ENCODE measurements around the gene KRTAP5-4. TPM values are rescaled to one million over a fixed set of nuclear protein-coding genes. Genes with fewer than 3 reads are reported as not detected.
"Not testable (repeated sequence)": the region's sequence is repeated elsewhere in the genome, so short reads cannot be mapped to it uniquely, and the experiment has no call there.

Gene KRTAP5-4
- total RNA-seq, 1 experiment from 2014 or later = not detected

DNA sequence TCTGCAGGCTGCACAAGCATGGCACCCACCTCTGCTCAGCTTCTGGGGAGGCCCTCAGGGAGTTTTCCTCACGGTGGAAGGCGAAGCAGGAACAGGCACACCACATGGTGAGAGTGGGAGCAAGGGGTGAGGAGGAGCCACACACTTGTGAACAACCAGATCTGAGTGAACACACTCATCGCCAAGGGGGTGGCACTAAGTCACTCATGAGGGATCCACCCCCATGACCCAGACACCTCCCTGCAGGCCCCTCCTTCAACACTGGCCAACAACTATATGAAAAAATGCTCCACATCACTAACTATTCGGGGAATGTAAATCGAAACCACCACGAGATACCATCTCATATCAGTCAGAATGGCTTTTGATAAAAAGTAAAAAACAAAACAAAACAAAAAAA is 23.1 kb downstream of the KRTAP5-4 start:
- intact Hi-C loops (cut with micrococcal nuclease) = no loop called here
- no TSS peak for BruUV-seq (replicated peaks)
- CTCF ChIA-PET = interaction anchor here (0.7 to 1.4 kb wide), 2 partner anchors 53 to 491 kb away, joined by 3 to 4 read pairs; no protein-coding TSS in a partner anchor
- H3K9me3 Mint-ChIP-seq (ENCODE audit: unreplicated experiment) = no peaks in the 10 kb centered on the region
- H3K4me3 Mint-ChIP-seq (ENCODE audit: unreplicated experiment) = no peak overlapping the region
- no peak for DNase-seq (ENCODE audit: unreplicated experiment)
- POLR2A ChIA-PET = no interaction called here
- no peak overlapping the region for H3K27ac Mint-ChIP-seq (ENCODE audit: low read depth, unreplicated experiment)
- peaks cover 100% of the 10 kb centered on the region for H3K27me3 Mint-ChIP-seq (ENCODE audit: insufficient read depth, unreplicated experiment)
- H3K4me1 Mint-ChIP-seq (ENCODE audit: insufficient read depth, unreplicated experiment) = no peaks in the 10 kb centered on the region
- TF ChIP-seq, protein P1, sequence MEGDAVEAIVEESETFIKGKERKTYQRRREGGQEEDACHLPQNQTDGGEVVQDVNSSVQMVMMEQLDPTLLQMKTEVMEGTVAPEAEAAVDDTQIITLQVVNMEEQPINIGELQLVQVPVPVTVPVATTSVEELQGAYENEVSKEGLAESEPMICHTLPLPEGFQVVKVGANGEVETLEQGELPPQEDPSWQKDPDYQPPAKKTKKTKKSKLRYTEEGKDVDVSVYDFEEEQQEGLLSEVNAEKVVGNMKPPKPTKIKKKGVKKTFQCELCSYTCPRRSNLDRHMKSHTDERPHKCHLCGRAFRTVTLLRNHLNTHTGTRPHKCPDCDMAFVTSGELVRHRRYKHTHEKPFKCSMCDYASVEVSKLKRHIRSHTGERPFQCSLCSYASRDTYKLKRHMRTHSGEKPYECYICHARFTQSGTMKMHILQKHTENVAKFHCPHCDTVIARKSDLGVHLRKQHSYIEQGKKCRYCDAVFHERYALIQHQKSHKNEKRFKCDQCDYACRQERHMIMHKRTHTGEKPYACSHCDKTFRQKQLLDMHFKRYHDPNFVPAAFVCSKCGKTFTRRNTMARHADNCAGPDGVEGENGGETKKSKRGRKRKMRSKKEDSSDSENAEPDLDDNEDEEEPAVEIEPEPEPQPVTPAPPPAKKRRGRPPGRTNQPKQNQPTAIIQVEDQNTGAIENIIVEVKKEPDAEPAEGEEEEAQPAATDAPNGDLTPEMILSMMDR (IDR thresholded peaks at IDR 0.05; ENCODE audit: unreplicated experiment) = no peak
- no peaks in the 10 kb centered on the region for H3K36me3 Mint-ChIP-seq (ENCODE audit: insufficient read depth, unreplicated experiment)

DNA sequence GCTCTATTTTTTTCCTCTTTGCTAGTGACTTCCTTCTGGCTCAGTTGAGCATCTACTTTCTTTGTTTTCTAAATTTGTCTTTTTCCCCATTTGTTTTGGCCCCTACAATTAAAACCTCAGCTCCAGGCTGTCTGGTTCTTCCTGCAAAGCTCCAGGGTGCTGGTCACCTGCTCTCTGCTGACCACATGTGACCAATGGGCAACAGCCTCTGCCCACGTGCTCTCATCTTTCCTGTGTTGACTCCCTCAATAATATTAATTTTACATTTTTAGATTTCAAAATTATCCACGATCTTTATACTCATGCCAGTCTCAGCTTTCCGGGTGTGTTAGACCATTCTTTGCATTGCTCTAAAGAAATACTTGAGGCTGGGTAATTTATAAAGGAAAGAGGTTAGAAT is 23.5 kb downstream of the KRTAP5-4 start:
- intact Hi-C loops (cut with micrococcal nuclease); DNase-seq (ENCODE audit: unreplicated experiment); H3K36me3 Mint-ChIP-seq (ENCODE audit: insufficient read depth, unreplicated experiment); H3K4me1 Mint-ChIP-seq (ENCODE audit: insufficient read depth, unreplicated experiment); POLR2A ChIA-PET; BruUV-seq (replicated peaks); H3K9me3 Mint-ChIP-seq (ENCODE audit: unreplicated experiment); H3K27ac Mint-ChIP-seq (ENCODE audit: low read depth, unreplicated experiment); H3K4me3 Mint-ChIP-seq (ENCODE audit: unreplicated experiment): not testable (repeated sequence)
- peaks cover 100% of the 10 kb centered on the region for H3K27me3 Mint-ChIP-seq (ENCODE audit: insufficient read depth, unreplicated experiment)
- CTCF ChIA-PET = interaction anchor here (0.7 to 1.6 kb wide), 5 partner anchors 9 to 491 kb away, joined by 3 to 5 read pairs (median 4); partner anchors contain the start of gene KRTAP5-5

DNA sequence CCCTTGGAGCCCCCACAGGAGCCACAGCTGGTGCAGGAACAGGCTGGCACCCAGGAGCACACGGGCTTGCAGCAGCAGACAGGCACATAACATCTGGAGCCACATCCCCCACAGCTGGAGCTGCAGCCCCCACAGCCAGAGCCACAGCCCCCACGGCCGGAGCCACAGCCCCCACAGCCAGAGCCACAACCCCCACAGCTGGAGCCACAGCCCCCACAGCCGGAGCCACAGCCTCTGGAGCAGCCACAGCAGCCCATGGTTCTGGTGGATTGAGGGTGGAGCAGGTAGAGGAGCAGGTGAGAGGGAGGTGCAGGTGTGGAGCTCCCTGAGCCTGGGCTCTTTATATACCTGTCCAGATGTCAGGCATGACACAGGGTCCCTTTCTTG is 24.0 kb downstream of the KRTAP5-4 start, which contains the start of gene KRTAP5-2:
KRTAP5-2 (minus strand) TSS at position 301 of the 387 bp plus-strand sequence; CDS start at position 257, 44 bp downstream.
- Mint-ChIP-seq H3K27me3 (ENCODE audit: insufficient read depth, unreplicated experiment) (peaks cover 100% of the 10 kb centered on the region), H3K4me3 (ENCODE audit: unreplicated experiment) (no peak within 1 kb of the TSS), H3K4me1 (ENCODE audit: insufficient read depth, unreplicated experiment) (no peaks in the 10 kb centered on the region), H3K27ac (ENCODE audit: low read depth, unreplicated experiment) (no peak within 1 kb of the TSS), H3K36me3 (ENCODE audit: insufficient read depth, unreplicated experiment) (no peaks in the 10 kb centered on the region), H3K9me3 (ENCODE audit: unreplicated experiment) (no peaks in the 10 kb centered on the region)
- POLR2A ChIA-PET = no interaction called here
- DNase-seq (ENCODE audit: unreplicated experiment) = no peak
- CTCF ChIA-PET = interaction anchor here (0.7 to 1.6 kb wide), 7 partner anchors 9 to 556 kb away, joined by 3 to 5 read pairs (median 4); partner anchors contain the start of gene KRTAP5-5
- TF ChIP-seq, protein P1 (IDR thresholded peaks at IDR 0.05; ENCODE audit: unreplicated experiment) = no peak
- BruUV-seq (replicated peaks) = no TSS peak
- intact Hi-C loops (cut with micrococcal nuclease) = no loop called here

DNA sequence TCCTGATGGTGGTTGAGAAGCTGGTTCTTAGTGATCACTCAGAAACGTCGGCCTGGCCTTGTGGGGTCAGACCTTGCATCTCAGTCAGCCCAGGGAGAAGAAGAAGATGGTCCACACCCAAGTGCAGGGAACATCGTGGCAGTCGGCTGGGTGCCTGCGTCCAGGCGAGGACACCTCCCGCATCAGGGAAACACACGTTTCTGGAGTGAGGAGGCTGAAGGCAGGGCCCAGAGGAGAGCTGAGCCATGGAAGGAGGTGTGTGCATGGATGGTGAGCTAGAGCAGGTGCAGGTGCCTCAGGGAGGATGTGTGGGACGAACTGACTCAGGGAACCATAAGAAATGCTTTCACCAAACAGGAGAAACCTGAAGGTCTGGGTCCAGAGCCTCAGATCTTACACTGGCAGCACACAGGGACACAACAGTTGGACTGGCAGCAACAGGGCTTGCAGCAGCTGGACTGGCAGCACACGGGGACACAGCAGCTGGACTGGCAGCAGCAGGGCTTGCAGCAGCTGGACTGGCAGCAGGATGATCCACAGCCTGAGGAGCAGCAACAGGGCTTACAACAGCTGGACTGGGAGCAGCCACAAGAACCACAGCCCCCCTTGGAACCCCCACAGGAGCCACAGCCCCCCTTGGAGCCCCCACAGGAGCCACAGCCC is 24.5 kb downstream of the KRTAP5-4 start:
- ChIA-PET POLR2A (interaction anchor here (0.7 kb wide), 1 partner anchor 47 kb away, joined by 3 read pairs; no protein-coding TSS in a partner anchor), CTCF (interaction anchor here (0.5 to 1.6 kb wide), 7 partner anchors 8 to 557 kb away, joined by 3 to 5 read pairs (median 4); partner anchors contain the start of gene KRTAP5-5)
- TF ChIP-seq, protein P1 (IDR thresholded peaks at IDR 0.05; ENCODE audit: unreplicated experiment) = no peak
- no peak for DNase-seq (ENCODE audit: unreplicated experiment)
- Mint-ChIP-seq H3K9me3 (ENCODE audit: unreplicated experiment) (no peaks in the 10 kb centered on the region), H3K27ac (ENCODE audit: low read depth, unreplicated experiment) (no peak overlapping the region), H3K27me3 (ENCODE audit: insufficient read depth, unreplicated experiment) (peaks cover 100% of the 10 kb centered on the region), H3K4me3 (ENCODE audit: unreplicated experiment) (no peak overlapping the region), H3K36me3 (ENCODE audit: insufficient read depth, unreplicated experiment) (no peaks in the 10 kb centered on the region), H3K4me1 (ENCODE audit: insufficient read depth, unreplicated experiment) (no peaks in the 10 kb centered on the region)
- no TSS peak for BruUV-seq (replicated peaks)
- intact Hi-C loops (cut with micrococcal nuclease) = no loop called here

DNA sequence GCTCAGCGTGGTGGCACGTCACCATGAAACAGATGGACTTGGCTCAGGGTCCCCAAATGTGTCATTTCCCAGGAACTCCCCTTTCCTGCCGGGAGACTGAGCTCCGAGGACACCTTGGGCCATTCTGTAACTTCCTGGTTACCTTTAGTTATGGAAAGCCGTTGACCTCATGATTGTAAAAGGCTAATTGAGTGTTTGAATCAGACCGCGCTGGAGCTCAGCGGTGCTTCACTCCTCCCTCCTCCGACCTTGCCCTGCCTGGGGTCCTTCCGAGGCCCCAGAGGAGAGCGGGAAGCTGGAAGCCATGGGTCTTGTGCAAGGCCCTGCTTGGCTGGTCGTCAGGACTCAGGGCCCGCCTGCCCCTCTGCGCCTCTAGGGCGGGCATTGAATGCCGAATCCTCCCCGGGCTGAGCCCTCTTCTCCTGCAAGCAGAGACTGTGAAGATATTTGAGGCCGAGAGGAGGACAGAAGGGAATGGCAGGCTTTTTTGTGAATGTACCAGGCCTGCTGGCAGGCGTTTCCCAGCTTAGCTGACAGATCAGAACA is 25.3 kb downstream of the KRTAP5-4 start:
- H3K4me1 Mint-ChIP-seq (ENCODE audit: insufficient read depth, unreplicated experiment); BruUV-seq (replicated peaks); intact Hi-C loops (cut with micrococcal nuclease); H3K27ac Mint-ChIP-seq (ENCODE audit: low read depth, unreplicated experiment); H3K4me3 Mint-ChIP-seq (ENCODE audit: unreplicated experiment); H3K36me3 Mint-ChIP-seq (ENCODE audit: insufficient read depth, unreplicated experiment); DNase-seq (ENCODE audit: unreplicated experiment); H3K9me3 Mint-ChIP-seq (ENCODE audit: unreplicated experiment): not testable (repeated sequence)
- peaks cover 100% of the 10 kb centered on the region for H3K27me3 Mint-ChIP-seq (ENCODE audit: insufficient read depth, unreplicated experiment)
- POLR2A ChIA-PET = interaction anchor here (0.6 to 0.7 kb wide), 2 partner anchors 46 to 65 kb away, joined by 3 to 4 read pairs; no protein-coding TSS in a partner anchor
- CTCF ChIA-PET = interaction anchor here (0.5 to 2.4 kb wide), 7 partner anchors 8 to 55 kb away, joined by 3 to 10 read pairs (median 5); no protein-coding TSS in a partner anchor

DNA sequence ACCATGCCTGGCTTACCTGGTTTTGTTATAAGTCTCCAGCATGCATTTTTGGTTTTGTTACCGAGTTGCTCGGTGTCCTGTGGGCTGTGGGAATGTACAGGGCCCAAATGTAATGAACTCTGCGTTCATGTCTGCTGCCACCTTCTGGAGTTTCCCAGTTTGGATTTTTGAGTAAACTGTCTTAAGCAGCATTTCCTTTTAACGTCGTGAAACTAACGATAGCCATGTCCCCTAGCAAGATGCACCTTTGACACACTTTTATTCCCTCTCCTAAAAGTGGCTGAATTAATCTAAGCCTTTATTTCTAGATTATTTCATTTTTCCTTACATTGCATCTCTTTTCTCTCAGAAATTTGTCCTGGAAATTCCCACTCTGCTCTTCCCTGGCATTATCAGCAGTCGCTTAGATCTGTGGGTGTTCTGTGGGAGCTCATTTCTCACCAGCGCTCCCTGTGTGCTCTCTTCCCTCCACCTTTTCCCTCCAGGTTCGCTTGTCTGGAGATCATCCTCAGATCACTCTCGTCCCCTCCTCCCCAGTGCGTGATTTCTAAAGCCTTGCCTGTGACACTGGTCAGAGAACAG is 25.9 kb downstream of the KRTAP5-4 start:
- H3K4me1 Mint-ChIP-seq (ENCODE audit: insufficient read depth, unreplicated experiment); H3K9me3 Mint-ChIP-seq (ENCODE audit: unreplicated experiment); intact Hi-C loops (cut with micrococcal nuclease); H3K36me3 Mint-ChIP-seq (ENCODE audit: insufficient read depth, unreplicated experiment); H3K27ac Mint-ChIP-seq (ENCODE audit: low read depth, unreplicated experiment); DNase-seq (ENCODE audit: unreplicated experiment); BruUV-seq (replicated peaks); H3K4me3 Mint-ChIP-seq (ENCODE audit: unreplicated experiment): not testable (repeated sequence)
- peaks cover 95% of the 10 kb centered on the region for H3K27me3 Mint-ChIP-seq (ENCODE audit: insufficient read depth, unreplicated experiment)
- CTCF ChIA-PET = interaction anchor here (0.6 to 2.4 kb wide), 20 partner anchors 13 to 813 kb away, joined by 3 to 10 read pairs (median 4); no protein-coding TSS in a partner anchor
- POLR2A ChIA-PET = interaction anchor here (1.1 kb wide), 1 partner anchor 17 kb away, joined by 4 read pairs; no protein-coding TSS in a partner anchor
